ENCODE results near the gene TADA2A. TPM values are rescaled to one million over a fixed set of nuclear protein-coding genes. Genes with fewer than 3 reads are reported as not detected.
A peak's percentile ranks its signal among the peaks of the same experiment; 100 is the strongest.

TADA2A gene, protein sequence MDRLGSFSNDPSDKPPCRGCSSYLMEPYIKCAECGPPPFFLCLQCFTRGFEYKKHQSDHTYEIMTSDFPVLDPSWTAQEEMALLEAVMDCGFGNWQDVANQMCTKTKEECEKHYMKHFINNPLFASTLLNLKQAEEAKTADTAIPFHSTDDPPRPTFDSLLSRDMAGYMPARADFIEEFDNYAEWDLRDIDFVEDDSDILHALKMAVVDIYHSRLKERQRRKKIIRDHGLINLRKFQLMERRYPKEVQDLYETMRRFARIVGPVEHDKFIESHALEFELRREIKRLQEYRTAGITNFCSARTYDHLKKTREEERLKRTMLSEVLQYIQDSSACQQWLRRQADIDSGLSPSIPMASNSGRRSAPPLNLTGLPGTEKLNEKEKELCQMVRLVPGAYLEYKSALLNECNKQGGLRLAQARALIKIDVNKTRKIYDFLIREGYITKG
- 10 to 100 TPM; 20.2 to 26.8 TPM for total RNA-seq
- long read RNA-seq, donor 1, partial matches to known transcripts, result 0 of 2 reads
- long read RNA-seq, donor 1, other reads (novel, unspliced or antisense), result 2 of 2 reads
- long read RNA-seq, donor 2, full-length matches to known transcripts, result 3 of 13 reads
- long read RNA-seq, donor 2, partial matches to known transcripts, result 6 of 13 reads
- long read RNA-seq, donor 2, other reads (novel, unspliced or antisense), result 4 of 13 reads

DNA sequence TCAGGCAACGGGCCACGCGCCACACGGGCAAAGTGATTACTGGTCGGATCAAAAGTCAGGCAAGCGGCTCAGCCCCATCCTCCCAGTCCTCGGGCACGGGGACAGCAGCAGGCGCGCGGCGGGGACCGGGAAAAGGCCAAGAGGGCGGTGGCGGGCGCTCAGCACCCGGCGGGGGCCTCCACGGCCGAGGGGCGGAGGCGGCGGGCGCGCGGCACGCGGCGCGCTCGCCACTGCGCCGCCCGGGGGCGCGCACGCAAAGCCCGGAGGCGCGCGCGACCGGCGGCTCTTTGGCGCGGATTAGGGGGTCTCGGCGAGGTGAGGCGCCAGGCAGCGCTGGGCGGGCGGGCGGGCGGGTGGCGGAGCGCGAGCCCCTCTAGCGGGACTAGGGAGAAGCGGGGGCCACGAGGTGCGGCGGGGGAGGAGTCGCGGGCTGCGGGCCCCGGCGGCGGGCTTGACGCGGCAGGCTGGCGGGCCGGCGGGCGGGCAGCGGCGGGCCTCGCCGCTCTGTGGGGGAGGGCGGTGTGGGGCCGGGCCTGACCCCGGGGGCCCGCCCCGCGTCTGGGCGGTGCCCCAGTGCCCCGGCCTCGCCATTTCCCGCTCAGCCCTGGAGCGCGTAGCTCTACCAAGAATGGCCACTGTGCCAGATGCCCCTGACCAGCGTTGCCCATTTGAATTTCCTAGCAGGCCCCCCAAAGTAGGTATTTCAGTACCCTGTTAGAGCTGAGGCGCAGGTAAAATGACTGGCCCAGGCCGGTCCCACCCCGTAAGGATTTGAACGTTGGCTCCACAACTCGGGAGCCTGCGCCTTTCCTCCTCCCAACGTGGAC, at the start of gene TADA2A, which contains the start of gene ACACA:
Gene TADA2A, plus strand, starts transcription at position 252 of the 827 bp plus-strand sequence. CDS start 4,480 bp downstream, outside the sequence.
Gene ACACA, minus strand, starts transcription at position 202 of the 827 bp plus-strand sequence. CDS start 537 bp downstream, outside the sequence.
- DNase-seq (ENCODE audit: low spot score), result peak; percentile 93
- intact Hi-C loops (cut with DNase I), result no loop called here

DNA sequence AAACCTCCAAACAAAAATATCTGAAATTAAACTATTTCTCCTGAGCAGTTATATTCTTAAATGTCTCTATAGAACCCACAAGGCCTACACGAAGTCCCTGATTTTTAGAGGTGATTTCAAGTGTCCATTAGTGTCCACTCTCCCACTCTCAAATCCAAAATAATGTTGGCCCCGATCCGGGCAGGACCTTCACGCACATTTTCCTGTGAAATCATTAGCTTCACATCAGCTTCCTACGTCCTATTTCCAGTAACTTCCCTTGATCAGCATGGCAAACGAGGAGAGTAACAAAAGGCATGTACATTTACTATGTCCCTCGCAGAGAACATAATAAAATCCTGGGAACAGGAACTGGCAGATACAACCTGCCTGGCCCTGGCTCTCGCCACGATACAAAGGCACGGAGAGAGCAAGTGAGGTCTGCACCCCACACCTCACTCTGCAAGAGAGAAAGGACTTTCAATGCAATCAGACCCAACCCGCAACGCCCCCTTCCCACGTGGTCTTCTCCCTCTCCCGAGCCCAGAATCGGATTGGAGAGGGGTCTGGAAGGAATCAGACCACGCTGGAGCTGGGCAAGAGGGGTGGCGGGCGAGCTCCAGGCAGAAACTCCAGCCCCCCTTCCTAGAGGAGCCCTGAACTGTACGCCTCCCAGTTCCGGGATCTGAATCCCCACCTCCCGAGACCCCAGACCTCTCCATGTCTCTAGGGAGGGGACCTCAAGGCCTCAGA, 48.4 kb upstream of the TADA2A start:
- intact Hi-C loops (cut with DNase I), result no loop called here
- DNase-seq (ENCODE audit: low spot score), result peak; percentile 82

DNA sequence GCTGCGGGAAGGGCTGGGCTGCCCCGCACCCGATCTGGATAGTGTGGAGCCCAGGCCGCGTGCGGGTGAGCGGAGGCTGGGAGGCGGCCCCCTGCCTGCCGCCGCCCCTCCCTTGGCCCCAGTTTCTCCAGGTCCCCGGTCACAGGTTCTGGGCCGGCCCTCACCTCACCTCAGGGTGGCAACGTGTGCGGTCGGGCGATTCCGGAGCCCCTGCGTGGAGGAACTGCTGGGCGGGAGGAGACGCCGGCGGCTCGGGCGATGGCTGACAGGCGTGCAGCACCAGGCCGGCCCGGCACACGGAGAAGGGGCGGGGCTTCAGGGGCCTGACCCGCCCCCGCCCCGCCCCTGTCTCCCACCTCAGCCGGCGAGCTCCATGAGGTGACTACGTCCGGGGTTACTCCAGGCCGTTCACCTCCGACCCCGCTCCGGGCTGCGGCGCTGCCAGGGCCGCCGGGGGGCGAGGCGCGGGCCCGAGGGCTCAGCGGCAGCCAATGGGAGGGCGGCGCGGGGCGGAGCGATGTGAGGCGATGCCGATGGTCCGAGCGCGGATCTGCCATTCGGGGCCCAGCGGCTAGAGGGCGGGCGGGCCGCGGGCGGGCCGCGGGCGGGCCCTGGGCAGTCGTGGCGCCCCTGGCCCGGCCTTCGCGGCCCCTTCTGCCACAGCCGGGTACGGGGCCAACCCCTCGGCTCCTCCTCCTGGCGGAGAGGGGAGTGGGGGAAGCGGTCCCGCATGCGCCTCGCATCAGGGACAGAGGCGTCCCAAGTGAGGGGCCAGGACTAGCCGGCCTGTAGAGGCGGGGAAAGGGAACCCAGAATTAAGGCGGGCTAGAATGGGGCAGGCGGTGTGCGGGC, 47.6 kb upstream of the TADA2A start:
- intact Hi-C loops (cut with DNase I), result no loop called here

DNA sequence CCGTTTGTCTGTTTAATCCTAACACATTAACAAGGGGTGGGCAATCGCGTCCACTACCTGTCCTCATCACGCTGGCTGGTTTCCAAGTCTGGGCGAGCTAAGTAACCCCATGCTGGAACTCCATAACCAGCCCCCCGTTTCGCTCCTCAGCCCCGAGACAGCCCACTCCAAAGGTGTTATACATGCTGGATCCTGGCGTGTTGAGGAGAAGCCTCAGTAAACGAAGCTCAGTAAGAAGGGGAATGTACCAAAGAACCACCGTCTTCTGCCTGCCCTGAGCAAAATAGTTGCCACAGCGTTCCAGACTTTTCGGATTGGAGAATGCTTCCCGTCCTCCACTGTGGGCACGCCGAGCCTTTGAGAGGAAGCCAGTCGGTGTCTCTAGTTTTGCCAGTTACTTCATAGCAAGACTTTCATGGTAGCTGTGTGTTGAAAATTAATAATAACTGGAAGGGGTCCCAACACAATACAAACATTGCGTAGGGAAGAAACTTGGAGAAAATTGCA, 47.0 kb upstream of the TADA2A start:
- intact Hi-C loops (cut with DNase I), result loop anchor here in 1 of 2 donors (5.0 kb wide), 1 partner anchor 762 kb away; no protein-coding TSS in a partner anchor
- DNase-seq (ENCODE audit: low spot score), result no peak

More for the DNA sequence above, 47.6 kb upstream of the TADA2A start:
- peak; percentile 98 for DNase-seq (ENCODE audit: low spot score)

DNA sequence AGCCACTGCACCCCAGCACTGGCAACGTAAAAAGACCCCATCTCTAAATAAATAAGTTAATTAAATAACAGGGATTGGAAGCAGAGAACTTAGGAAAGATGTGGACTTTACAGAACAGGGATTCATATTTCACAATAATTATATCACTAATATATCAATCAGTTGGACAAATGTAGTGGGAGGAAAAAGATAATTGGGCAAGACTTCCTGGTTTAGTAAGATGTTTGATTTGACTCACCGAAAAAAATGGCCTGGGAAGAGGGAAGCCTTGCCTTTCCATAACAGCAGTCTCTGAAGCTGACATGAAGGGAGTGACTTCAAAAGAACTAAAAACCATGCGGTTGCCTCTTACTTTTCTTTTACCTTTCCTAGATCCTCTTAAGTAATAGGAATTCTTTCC, 46.1 kb upstream of the TADA2A start:
- intact Hi-C loops (cut with DNase I), result loop anchor here in 1 of 2 donors (5.0 kb wide), 1 partner anchor 763 kb away; no protein-coding TSS in a partner anchor
- DNase-seq (ENCODE audit: low spot score), result no peak

DNA sequence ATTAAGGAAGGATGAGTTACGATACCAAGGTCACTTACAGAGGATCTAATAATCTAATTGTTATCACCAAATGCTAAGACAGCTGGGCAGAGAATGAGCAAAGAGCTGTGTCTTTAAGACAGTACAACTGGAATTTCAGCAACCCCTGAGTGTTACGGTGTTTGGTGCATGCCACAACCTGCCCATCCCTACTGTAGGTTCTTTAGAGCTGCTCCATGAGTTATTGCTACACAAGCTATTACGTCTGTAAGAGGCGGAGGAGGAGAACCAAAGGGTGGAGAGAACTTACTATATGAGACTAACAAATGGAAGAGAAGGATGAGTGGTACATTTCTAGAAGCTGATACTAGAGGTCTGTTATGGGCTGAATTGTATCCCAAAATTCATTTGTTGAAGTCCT, 45.1 kb upstream of the TADA2A start:
- intact Hi-C loops (cut with DNase I), result loop anchor here in 1 of 2 donors (5.0 kb wide), 1 partner anchor 764 kb away; no protein-coding TSS in a partner anchor
- DNase-seq (ENCODE audit: low spot score), result no peak

DNA sequence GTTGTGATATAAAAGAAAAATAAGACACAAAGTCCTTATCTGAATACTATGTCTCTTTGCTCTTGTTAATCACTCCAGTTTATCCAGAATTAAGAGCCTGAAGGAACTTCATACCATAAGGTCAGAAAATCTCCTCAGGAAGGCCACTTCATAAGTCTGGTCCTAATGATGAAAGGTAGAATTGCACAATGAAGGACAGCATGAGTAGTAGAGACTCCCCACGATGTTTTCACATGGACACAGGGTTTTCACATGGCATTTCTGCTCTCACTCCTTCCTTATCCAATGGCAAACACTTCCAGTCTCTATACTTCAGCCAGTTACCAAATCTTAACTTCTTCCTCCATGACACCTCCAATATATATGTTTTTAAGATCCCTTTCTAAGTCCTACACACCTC, 41.1 kb upstream of the TADA2A start:
- intact Hi-C loops (cut with DNase I), result no loop called here
- no peak for DNase-seq (ENCODE audit: low spot score)

DNA sequence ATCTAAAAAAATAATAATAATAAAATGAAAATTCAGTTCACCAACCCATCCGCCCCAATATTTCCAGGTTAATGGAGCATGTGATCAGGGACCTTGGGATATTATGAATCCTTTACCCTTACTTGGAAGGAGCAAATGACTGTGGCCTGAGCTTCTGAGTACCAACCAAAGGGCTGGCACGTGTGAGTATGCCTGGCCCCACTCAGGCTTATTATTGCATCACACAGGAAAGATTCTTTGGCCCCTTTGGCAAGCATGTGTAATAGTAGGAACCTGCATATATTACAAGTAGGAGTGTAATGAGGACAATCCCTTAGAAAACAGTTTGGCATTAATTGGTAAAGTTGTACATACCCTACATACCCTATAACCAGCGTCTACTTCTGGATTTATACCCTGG, 38.1 kb upstream of the TADA2A start:
- DNase-seq (ENCODE audit: low spot score), result no peak
- intact Hi-C loops (cut with DNase I), result no loop called here

DNA sequence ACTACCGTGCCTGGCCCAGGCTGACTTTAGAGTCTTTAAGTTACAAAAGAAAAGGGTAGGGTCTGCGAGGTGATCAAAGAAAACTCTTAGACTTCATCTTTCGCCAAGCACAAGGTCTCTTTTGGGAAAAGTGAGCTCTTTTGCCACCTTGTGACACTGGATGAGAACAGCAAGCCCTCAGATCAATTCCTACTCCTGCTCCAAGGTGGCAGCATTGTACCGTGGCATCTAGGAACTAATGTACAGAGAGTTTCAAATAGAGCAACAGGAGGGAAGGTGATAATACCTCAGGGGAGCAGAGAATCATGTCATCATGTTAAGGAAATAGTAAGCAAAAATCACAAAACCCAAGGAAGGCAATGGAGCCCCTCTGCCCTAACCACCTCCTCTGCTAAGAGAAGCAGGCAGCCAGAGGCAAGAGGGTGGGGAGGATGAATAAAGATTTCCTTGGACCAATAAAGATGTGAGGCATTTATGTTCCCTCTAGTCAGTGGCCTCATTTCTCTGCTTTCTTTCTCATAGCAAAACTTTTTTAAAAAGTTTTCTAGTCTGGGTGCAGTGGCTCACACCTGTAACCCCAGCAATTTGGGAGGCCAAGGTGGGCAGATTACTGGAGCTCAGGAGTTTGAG, 33.0 kb upstream of the TADA2A start:
- DNase-seq (ENCODE audit: low spot score), result no peak

DNA sequence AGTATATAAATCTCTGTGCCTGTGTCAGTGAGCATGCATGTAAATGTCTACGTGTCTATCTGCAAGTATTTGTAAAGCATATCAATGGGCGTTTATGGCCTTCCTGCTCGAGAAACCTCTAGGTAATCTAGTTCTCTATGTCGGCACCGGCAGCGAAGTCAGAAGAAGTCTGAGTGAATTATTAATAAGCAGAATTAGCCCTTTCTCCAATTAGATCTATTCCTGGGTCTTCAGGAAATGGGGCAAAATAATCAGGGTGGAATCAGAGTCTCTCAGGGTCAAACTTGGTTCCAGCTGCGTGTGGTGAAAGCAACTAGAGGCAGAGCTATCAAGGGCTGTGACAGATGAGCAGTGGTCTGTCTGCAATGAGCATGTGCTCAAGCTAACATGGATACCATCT, 31.0 kb upstream of the TADA2A start, which contains the start of gene C17orf78:
Gene C17orf78, plus strand, starts transcription at position 280 of the 400 bp plus-strand sequence. Its CDS starts 108 bp downstream, at position 388.
- intact Hi-C loops (cut with DNase I), result no loop called here
- DNase-seq (ENCODE audit: low spot score), result no peak

More for the DNA sequence above, 33.0 kb upstream of the TADA2A start:
- intact Hi-C loops (cut with DNase I), result no loop called here

DNA sequence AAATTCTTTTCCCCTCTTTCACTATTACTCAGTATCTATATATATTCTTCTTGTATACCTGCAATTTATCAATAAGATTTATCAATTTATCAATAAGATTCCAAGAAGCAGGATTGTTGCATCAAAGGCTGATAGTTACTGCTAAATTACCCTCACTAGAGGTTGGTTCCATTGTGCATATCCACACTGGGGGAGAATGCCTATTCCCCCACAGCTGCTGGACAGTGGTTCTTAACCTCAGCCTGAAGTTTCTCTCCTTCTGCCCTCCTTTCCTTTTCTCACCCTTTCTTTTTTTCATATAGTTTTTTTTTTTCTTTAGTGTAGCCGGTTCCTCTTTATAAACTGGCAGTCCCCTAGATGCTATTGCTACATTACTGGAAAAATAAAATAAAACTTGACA, 24.6 kb upstream of the TADA2A start:
- intact Hi-C loops (cut with DNase I), result no loop called here
- no peak for DNase-seq (ENCODE audit: low spot score)

DNA sequence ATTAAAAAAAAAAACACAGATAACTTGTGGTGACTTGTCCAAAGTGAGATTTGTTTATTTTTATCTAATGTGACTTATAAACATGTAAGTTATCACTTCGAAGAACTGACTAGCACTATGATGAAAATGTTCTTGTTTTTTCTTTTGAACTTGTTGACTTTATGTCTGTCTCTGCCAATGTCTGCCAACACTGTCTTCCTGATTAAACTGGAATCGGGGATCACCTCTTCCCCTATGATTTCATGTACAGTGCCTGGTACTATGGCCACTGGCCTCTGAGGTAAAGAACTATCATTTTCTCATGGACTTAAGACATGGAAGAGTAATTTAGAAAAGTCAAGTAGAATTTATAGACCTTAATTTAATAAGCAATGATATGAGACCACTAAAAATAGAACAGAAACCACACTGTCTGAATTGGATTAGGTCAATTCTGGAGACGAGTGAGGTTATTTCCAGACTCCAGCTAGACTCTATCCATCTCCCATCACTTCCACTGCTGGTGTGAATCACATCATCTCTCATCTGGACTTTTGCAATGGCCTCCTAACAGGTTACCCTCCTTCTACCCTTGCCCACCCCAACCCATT, 22.0 kb upstream of the TADA2A start:
- intact Hi-C loops (cut with DNase I), result no loop called here
- no peak for DNase-seq (ENCODE audit: low spot score)

DNA sequence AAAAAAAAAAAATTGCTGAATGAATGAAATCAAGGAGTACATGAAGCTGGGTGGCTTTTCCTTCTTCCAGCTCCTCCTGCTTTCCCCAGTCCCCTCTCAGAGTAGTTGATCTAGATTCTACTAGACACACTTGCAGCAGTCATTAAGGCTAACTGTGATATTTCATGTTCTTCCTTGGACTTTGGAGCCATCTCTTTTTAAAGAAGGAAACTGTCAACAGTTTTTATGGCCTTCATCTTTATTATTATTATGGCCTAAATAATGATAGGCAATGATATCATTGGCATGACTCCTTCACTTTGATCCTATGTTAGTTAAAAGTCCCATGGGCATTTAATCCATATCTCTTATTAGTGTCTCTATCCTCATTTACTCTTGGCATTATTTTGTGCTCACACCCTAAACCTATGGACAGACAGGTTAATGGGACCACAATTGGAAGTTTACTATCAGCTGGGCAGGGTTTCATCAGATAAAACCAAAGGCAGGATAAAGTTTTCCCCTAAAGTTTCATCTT, 21.2 kb upstream of the TADA2A start:
- no peak for DNase-seq (ENCODE audit: low spot score)
- intact Hi-C loops (cut with DNase I), result no loop called here

DNA sequence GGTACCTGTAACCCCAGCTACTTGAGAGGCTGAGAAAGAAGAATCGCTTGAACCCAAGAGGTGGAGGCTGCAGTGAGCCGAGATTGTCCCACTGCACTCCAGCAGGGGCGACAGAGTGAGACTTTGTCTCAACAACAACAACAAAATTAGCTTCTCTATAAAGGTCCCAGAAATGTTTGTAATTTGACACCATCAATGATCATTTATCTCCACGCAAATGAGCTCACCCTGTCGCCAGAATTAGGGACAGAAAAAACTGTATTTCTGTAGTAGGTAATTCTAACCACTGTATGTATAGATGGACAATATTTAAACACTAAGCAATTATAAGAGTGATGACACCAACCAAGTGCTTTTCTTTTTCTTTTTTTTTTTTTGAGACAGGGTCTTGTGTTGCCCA, 20.2 kb upstream of the TADA2A start:
- intact Hi-C loops (cut with DNase I), result no loop called here
- no peak for DNase-seq (ENCODE audit: low spot score)

DNA sequence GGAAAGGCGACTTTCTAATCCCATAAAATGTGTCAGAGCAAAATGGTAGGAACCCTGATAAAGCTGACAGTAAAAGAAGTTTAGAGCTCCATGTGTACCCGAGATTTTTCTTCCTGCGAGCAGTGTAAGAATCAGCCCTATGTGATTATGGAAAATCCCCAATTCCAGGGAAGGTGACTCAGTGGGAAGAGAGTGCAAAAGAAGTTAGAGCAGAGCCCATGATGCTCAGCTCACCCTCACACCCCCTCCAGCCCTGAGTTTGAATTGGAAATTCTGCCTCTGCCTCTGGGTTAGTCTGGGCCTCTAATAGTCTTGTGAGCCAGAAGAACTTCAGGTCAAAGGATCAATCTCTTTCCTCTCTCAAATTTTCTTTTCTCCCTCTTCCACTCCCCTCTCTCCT, 18.4 kb upstream of the TADA2A start:
- intact Hi-C loops (cut with DNase I), result no loop called here
- DNase-seq (ENCODE audit: low spot score), result no peak

DNA sequence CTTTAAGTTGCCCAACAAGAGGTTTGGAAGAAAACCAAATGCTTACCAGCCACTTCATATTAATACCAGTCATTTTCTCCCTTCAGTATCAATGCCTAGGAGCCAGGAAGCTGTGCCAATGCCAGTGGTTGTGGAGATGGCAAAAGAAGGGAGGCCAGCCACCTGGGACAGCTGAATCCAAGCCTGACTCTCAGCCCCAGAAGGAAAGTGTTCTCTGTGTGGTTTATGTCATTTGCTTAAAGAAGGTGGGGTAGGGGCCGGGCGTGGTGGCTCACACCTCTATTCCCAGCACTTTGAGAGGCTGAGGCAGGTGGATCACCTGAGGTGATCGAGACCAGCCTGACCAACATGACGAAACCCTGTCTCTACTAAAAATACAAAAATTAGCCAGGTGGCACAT, 17.5 kb upstream of the TADA2A start:
- intact Hi-C loops (cut with DNase I), result no loop called here

DNA sequence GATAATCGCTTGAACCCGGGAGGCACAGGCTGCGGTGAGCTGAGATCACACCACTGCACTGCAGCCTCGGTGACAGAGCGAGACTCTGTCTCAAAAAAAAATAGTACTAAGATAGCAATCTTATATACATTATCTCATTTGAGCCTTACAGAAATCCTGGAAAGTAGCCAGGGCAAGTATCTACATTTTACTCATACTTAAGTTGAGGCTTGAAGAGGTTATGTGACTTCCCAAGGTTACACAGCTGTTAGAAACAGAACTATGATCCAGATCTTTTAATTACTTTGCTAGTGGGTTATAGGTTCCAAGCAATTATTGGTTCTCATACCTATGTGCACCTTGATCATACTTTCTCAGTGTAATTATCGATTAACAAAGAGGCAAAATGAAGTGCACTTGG, 15.5 kb upstream of the TADA2A start:
- DNase-seq (ENCODE audit: low spot score), result no peak
- intact Hi-C loops (cut with DNase I), result no loop called here

More for the DNA sequence above, 17.5 kb upstream of the TADA2A start:
- no peak for DNase-seq (ENCODE audit: low spot score)

Measured in posterior vena cava (tissue), 2 donors.